GM21619 (cell line): ENCODE results near the gene LIN28B.
"Not testable (repeated sequence)": the region's sequence is repeated elsewhere in the genome, so short reads cannot be mapped to it uniquely, and the experiment has no call there.

ENCODE experiments used
- ATAC-seq: cut with Tn5 transposase; IDR thresholded peaks from one replicate; pipeline ENCODE4 v1.9.1; 2021; ENCODE audit not compliant: unreplicated experiment

LIN28B gene

DNA sequence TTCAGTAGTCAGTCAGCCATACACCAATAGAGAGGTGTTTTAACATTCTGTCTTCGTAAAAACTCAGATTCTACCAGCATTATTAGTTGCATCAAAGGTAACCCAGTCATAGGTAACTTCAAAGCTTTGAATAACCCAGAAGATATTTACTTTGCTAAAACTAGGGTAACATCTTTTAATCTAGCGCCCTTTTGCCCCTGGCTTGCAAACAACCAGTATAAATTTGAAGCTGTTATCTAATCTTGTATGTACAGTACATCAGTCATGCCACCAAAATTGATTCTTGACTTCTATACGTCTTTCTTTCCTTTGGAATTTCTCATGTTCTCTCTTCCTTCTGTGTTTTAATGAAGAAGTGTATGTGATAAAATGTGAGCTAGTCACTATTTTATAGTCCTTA lies 109.3 kb downstream of the LIN28B start:
- ATAC-seq = no peak

DNA sequence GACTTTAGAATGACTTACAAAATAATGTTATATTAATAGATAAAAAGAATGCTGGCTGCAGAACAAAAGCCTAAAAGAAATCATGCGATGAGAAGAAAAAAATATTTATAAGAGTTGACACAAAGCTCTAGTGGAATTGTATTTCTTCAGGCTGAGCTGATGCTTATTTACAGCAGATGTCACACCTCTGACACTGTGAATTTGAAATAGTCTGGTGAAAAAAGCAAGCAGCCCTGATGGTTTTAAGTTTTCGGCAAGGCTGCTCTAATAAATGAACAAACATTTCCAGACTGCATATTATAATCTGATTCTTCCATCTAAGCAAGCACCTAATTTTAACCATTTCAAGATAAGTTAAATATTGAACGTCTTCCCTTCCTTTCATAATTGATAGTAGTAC lies 109.9 kb downstream of the LIN28B start:
- no peak for ATAC-seq

DNA sequence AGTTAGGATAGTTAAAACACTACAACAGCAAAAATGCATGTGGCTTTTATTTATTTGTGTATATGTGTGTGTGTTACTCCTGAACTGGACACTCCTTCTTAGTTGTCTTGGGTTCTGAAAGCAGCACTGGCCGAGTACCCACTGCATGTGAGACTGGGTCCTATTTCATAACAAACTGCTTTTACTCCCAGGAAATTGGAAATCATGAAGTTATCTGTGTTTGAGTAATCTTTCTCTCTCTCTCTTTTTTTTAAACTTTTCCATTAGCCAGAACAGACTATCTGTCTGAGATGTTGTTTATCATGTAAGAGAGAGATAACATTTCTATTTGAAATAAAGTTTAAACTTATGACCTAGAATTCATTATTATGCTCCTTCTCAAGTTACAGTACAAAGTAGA lies 110.4 kb downstream of the LIN28B start:
- no peak for ATAC-seq

DNA sequence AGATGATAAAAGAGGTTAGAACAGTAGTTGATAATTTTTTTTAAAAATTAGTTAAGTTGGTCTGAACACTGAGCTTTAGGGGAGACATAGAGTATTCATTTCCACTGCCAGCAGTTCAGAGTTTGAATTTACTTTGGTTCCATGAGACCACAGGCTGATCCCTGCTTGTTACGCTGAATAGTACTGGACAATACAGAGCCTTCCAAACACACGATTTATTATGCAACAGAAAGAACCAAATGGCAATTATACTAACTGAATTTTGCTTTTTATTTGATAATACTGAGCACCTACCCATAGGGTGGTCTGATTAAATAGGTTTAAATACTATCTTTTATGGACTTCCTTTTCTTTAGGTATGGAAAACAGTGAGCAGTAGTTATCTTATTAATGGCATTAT lies 111.5 kb downstream of the LIN28B start:
- ATAC-seq = no peak

GRCh38 chr6:105069821-105070445 lies 113.0 kb downstream of the LIN28B start:
- no peak for ATAC-seq

- no peak for ATAC-seq
Measured at GRCh38 chr6:105072798-105073199, 115.9 kb downstream of the LIN28B start.

- ATAC-seq = no peak
Measured at GRCh38 chr6:105075210-105075609, 118.3 kb downstream of the LIN28B start.

DNA sequence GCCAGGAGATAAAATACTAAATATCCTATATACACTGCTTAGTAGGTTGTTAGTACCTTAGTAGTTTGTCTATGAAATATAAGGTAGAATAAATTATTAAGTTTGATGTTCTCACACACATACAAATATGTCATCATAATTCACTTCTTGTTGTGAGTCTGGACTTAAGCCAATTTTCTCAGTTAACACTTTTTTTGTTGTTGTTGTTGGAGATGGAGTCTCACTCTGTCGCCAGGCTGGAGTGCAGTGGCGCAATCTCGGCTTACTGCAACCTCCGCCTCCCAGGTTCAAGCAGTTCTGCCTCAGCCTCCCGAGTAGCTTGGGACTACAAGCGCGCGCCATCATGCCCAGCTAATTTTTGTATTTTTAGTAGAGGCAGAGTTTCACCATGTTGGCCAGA lies 119.5 kb downstream of the LIN28B start:
- not testable (repeated sequence) for ATAC-seq

DNA sequence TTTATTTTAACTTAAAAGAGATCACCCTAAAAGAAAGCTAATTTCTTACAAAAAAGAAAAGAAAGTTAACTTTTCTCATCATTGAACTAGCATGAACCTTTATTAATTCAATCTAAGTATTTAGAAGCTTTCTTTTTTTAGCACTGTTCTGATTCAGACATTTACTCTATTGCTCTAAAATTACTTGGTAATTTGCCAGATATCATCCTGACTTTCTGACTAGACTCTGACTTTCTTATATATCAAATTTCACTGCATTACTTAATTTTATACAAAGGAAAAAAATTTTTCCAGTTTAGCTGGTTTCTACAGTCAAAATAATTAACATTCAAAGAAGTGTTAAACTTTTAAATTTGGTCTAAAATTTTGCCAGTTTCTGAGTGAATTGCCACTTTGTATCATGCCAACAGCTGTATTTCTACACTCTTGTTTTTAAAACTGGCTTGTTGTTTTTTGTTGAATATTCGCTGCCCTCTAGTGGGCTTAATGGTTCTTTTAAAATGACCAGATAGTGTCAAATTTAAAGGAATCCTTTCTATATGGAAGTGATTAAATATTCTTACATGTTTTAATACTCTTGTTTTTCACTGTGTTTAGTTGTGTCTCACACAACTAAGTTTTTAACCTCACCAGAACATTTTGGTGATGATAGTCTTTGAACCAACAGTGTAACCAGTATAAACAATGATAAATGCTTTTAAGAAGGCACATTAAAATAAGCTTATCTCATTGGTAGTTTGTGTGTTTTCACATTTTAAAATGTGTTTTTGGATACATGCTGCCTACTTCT lies 120.9 kb downstream of the LIN28B start:
- ATAC-seq = no peak

GRCh38 chr6:105078386-105078708 lies 121.4 kb downstream of the LIN28B start:
- ATAC-seq = no peak

DNA sequence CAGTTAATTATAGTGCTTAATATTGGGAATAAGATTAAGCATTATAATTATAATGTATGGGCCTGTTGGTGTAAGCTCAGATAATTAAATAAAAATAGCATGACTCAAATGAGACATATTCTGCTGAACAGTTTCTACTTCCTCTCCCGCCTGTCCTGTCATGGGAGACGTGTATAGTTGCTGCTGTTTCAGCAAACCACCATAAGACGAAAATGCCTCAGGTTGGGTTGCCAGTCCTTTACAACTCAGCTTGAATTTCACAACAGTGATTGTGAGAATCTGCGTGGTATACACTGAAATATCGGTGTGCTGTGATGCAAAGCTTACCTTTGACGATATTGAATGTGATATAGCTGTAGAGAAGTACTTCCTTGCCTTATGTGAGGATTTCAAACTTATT lies 123.4 kb downstream of the LIN28B start:
- no peak for ATAC-seq

DNA sequence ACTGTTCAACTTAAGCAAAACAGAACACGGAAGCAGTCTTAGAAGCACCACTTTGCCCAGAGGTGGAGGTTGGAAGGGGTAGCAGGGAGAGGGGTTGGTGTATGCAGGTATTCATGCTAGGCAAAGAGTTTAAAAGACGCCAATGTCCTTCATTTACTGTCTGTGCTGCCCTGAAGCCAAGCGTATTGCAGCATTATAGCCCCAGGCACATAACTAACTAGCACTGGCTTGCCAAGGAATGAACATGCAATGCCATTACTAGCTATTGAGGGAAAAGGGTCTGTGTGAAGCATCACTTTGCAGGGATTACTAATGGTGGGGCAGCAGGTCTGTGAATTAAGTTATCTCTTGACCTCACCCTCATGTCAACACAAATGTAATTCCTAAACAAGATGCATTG lies 124.8 kb downstream of the LIN28B start:
- ATAC-seq = not testable (repeated sequence)

DNA sequence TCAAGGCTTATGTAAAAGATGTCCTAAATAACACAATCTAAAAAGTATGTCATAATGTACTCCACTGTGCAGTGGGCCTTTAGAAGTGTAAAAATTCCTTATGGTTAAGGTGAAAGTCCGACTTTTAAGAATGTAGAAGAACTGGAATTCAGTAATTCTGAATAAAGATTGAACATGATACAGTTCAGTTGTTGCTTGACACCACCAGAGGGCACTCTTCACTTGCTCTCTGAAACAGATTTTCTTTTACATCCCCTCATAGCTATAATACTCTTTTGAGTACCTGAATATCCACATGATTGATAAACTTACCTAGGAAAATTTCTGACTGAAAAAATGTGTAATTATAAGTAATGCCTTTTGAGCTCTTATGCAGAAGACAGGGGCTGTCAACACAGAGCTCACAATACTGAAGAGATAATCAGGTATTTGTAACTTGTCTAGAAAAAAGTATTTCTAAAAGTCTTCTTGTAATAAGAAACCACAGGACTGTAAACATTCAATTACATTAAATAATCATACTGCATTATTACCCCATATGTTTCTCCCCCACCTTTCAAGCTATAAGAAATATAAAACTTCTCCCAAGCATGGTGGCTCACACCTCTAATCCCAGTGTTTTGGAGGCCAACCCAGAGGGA lies 130.8 kb downstream of the LIN28B start:
- ATAC-seq = no peak

DNA sequence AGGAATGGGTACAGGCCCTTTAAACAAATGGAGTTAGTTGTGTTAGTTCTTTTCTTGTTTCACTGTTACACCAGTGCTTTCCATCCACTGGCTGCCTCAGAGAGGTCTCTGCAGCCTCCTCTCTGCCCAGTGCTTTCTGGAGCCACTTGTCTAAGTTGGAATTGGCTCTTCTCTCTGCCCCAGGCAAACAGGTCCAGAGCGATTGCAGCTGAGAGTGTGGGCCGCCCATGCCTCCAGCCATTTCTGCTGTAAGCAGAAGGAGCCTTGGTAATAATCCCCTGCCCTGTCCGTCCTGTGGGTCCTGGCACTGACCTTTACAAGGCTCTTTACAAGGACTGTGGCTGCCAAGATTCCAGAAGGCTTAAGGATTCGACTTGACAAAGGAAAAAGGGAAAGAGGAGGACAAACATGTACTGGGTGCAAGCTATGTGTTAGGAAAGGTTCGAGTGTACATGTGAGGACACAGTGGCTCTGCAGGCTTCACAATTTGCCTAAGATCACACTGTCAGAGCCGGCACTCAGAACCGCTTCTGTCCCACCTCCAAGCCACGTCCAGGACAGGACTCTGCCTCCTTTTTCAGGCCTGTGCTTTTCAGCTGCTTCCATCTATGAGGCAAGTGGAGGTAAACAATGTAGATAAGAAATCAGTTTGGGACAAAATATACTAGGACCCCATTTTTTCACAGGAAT lies 134.4 kb downstream of the LIN28B start:
- no peak for ATAC-seq

DNA sequence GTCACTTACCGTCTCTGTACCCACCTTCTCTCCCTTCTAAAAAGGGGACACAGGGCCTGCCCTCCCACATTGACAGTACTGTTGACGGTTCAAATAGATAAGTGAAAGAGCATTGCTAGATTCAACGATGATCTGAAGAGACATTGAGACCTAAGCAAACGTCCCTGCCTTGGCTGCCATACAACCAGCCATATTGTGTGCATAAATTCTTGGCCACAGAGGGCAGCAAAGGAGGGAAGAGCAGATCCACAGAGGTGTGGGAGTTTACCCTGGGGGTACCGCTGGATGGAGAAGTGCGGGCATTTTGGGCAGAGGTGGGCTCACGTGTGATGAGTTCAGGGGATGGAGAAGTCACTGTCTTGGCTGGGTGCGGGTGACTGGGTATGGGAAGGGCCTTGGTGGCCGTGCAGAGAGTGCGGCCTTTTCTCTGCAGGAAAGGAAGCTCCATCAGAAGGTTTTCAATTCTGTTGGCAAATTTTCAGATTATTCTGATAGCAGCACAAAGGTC lies 137.3 kb downstream of the LIN28B start:
- no peak for ATAC-seq

DNA sequence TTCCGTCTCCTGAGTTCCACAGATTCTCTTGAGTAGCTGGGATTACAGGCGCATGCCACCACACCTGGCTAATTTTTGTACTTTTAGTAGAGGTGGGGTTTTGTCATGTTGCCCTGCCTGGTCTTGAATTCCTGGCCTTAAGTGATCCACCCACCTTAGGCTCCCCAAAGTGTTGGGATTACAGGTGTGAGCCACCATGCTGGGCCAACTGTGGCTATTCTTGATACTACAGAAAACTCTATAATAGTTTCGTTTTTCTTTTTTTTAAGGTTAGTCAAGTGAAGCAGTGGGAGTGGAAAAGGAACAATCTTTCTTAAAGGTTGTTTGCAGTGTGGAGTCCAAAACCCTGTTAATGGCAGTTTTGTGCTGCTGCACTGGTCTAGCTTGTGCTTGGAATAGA lies 138.2 kb downstream of the LIN28B start:
- ATAC-seq = no peak

DNA sequence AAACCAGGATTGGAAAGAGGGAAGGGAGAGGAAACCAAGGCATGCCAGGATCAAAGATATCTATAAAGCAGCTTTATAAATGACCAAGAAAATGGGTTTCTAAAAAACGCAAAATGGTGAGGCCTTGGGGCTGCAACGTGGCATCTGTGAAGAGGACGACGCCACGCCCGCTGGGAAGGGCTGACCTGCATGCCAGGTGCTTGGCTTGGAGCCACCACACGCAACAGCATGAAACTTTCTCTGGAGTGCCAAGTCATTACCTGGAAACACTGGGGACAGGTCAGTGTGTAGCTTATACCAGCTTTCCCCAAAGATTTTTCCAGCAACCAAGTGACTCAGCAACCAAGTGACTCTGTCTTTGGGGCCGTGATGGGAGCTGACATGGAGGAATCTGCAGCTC lies 140.4 kb downstream of the LIN28B start:
- no peak for ATAC-seq

- no peak for ATAC-seq
Measured at GRCh38 chr6:105099371-105099770, 142.5 kb downstream of the LIN28B start.

DNA sequence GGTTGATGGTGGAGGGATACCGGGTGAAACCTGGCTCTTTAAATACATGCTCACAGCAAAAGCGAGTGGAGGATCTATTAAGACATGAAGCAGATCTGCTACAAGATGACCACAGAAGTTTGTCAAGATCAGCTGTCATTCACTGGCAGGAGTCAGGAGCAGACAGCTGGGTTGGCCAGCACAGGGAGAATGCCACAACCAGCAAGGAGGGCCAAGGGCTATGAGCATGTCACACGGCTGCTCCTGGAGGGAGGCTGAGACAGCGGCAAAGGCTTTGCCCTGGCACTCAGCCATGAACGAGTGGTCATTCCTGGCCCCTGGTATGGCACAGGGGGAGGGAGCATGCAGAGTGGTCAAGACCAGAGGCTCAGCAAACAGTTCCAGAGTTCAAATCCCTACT lies 145.3 kb downstream of the LIN28B start:
- ATAC-seq = no peak

- ATAC-seq = no peak
Measured at GRCh38 chr6:105105094-105105493, 148.2 kb downstream of the LIN28B start.

- no peak for ATAC-seq
Measured at GRCh38 chr6:105106260-105106659, 149.4 kb downstream of the LIN28B start.

GRCh38 chr6:105107207-105107606 lies 150.3 kb downstream of the LIN28B start:
- ATAC-seq = no peak
